Panc1 (cell line): Measurements from ENCODE around the gene SLC4A4. TPM values are rescaled to one million over a fixed set of nuclear protein-coding genes. Genes with fewer than 3 reads are reported as not detected.

Experiments
- ATAC-seq: fragments of 200-7000 bp; cut with Tn5 transposase; 2 replicates; pipeline ENCODE4 v1.9.1; 2020; ENCODE audit warnings: mild to moderate bottlenecking, moderate library complexity
- BruUV-seq: library from RNA; stranded (reverse); fragments of 400-500 nt; replicated peaks from 2 replicates; lab custom pipeline; 2021; lab: Mats Ljungman, UMichigan
- CTCF ChIA-PET: fragments of 300-600 bp; sonication (Branson Sonifier 250); formaldehyde crosslinking; loops from one replicate; lab custom pipeline; 2022; ENCODE audit warnings: antibody characterized with exemption; lab: Charles Lee
- POLR2A ChIA-PET: fragments of 300-600 bp; sonication (Branson Sonifier 250); formaldehyde crosslinking; loops from one replicate; lab custom pipeline; 2022; ENCODE audit warnings: antibody characterized with exemption; lab: Charles Lee
- DNase-seq: peaks from one replicate; pipeline ENCODE4 v3.0.0-alpha.2; 2010; ENCODE audit warnings: low read depth, low spot score
- H3K27ac ChIP-seq: 2 replicates; pipeline ENCODE4 v1.5.1; 2011; ENCODE audit warnings: mild to moderate bottlenecking, low read length, inconsistent platforms
- H3K27me3 ChIP-seq: fragments of 200-500 bp; sonication (Bioruptor generic); 2 replicates; pipeline ENCODE4 v1.6.0; 2014; ENCODE audit warnings: low read length, inconsistent platforms; ENCODE audit not compliant: control insufficient read depth, insufficient read depth
- H3K36me3 ChIP-seq: fragments of 200-500 bp; sonication (Bioruptor generic); 2 replicates; pipeline ENCODE4 v1.5.1; 2014; ENCODE audit warnings: inconsistent platforms, mild to moderate bottlenecking, low read length, moderate library complexity; ENCODE audit not compliant: control insufficient read depth, insufficient read depth
- H3K4me1 ChIP-seq: 2 replicates; pipeline ENCODE4 v1.5.1; 2011; ENCODE audit warnings: inconsistent platforms, mild to moderate bottlenecking, low read length, moderate library complexity; ENCODE audit not compliant: control insufficient read depth, insufficient read depth
- H3K4me3 ChIP-seq, 2 experiments: 2 replicates each; pipeline ENCODE4 v1.5.1; 2011 to 2012; ENCODE audit warnings: low read depth in 2 of 2, low read length in 2 of 2, mild to moderate bottlenecking in 2 of 2, inconsistent platforms in 1 of 2, moderate library complexity in 1 of 2
- H3K9me3 ChIP-seq: fragments of 200-500 bp; sonication (Bioruptor generic); 2 replicates; pipeline ENCODE4 v1.5.1; 2014; ENCODE audit warnings: low read depth, mild to moderate bottlenecking, inconsistent platforms, low read length, moderate library complexity; ENCODE audit not compliant: control insufficient read depth, insufficient read depth
- POLR2AphosphoS5 ChIP-seq: IDR thresholded peaks from 2 replicates; pipeline ENCODE4 v1.6.1; 2012; ENCODE audit warnings: mild to moderate bottlenecking, low read depth, low read length, moderate library complexity
- SIN3A ChIP-seq: IDR thresholded peaks from 2 replicates; pipeline ENCODE4 v1.6.1; 2012; ENCODE audit warnings: low read depth, mild to moderate bottlenecking, low read length, moderate library complexity, borderline replicate concordance; ENCODE audit not compliant: insufficient read depth
- TCF7L2 ChIP-seq: IDR thresholded peaks from 2 replicates; pipeline ENCODE4 v1.6.1; 2011; ENCODE audit warnings: mild to moderate bottlenecking, low read depth, low read length, inconsistent platforms
- in situ Hi-C: cut with HindIII; loops from 2 replicates; pipeline ENCODE4 v1.10.0; 2016; ENCODE audit warnings: low sequenced_read_pairs, low pct_unique_long_range_greater_than_20kb
- intact Hi-C: fragments of 100-400 bp; cut with micrococcal nuclease; formaldehyde crosslinking; loops from one replicate; pipeline ENCODE4 v1.10.0; 2022; ENCODE audit not compliant: unreplicated experiment
- total RNA-seq: library from RNA; stranded (reverse); gene quantifications from one replicate; pipeline ENCODE4 v1.2.1, GENCODE V29; 2021; ENCODE audit not compliant: unreplicated experiment
- TF ChIP-seq, protein P1 (sequence below), 2 experiments: IDR thresholded peaks; 2 replicates each; pipeline ENCODE4 v1.6.1; 2011 to 2012; ENCODE audit warnings: low read depth in 2 of 2, control low read depth in 1 of 2, low read length in 1 of 2, mild to moderate bottlenecking in 1 of 2, moderate library complexity in 1 of 2; ENCODE audit not compliant: insufficient read depth in 1 of 2
- TF ChIP-seq, protein P2 (sequence below): fragments of 450-650 bp; IDR thresholded peaks from 2 replicates; pipeline ENCODE4 v1.5.1; 2017; ENCODE audit warnings: mild to moderate bottlenecking

The SLC4A4 gene
- total RNA-seq, 1 experiment from 2014 or later: 0.26 TPM

DNA sequence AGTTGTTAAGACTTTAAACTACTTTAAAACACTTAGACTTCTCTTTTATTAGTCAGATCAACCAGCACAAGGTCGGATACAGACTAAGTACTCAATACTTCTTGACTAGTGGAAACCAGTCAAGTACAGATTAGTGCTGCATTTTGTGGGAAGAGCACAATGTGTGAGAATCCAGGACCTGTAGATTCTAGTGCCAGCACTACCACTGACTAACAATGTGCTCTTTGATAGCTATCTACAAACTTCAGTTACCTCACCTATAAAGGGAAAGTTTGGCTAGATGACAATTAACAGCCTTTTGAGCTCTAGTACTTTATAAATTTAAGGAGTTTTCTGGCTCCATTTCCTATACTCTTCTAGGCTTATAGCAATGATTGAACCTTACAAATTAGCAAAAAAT is 181.5 kb downstream of the SLC4A4 start:
- Histone ChIP-seq H3K27ac (no peak overlapping the region), H3K27me3 (no peaks in the 10 kb centered on the region), H3K36me3 (no peaks in the 10 kb centered on the region), H3K4me3 (no peak overlapping the region), H3K9me3 (no peaks in the 10 kb centered on the region), H3K4me1 (no peaks in the 10 kb centered on the region)
- CTCF ChIA-PET: no interaction called here
- DNase-seq: no peak
- in situ Hi-C loops (no loop called here), intact Hi-C loops (no loop called here)
- POLR2A ChIA-PET: no interaction called here
- BruUV-seq: no TSS peak
- TF ChIP-seq TCF7L2: no peak
- no peak for TF ChIP-seq POLR2AphosphoS5
- TF ChIP-seq SIN3A: no peak
- TF ChIP-seq, protein P1, sequence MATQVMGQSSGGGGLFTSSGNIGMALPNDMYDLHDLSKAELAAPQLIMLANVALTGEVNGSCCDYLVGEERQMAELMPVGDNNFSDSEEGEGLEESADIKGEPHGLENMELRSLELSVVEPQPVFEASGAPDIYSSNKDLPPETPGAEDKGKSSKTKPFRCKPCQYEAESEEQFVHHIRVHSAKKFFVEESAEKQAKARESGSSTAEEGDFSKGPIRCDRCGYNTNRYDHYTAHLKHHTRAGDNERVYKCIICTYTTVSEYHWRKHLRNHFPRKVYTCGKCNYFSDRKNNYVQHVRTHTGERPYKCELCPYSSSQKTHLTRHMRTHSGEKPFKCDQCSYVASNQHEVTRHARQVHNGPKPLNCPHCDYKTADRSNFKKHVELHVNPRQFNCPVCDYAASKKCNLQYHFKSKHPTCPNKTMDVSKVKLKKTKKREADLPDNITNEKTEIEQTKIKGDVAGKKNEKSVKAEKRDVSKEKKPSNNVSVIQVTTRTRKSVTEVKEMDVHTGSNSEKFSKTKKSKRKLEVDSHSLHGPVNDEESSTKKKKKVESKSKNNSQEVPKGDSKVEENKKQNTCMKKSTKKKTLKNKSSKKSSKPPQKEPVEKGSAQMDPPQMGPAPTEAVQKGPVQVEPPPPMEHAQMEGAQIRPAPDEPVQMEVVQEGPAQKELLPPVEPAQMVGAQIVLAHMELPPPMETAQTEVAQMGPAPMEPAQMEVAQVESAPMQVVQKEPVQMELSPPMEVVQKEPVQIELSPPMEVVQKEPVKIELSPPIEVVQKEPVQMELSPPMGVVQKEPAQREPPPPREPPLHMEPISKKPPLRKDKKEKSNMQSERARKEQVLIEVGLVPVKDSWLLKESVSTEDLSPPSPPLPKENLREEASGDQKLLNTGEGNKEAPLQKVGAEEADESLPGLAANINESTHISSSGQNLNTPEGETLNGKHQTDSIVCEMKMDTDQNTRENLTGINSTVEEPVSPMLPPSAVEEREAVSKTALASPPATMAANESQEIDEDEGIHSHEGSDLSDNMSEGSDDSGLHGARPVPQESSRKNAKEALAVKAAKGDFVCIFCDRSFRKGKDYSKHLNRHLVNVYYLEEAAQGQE (IDR thresholded peaks at IDR 0.05; ENCODE audit: insufficient read depth in 1 of 2, low read depth in 2 of 2, low read length in 1 of 2): no peak
- TF ChIP-seq, protein P2, sequence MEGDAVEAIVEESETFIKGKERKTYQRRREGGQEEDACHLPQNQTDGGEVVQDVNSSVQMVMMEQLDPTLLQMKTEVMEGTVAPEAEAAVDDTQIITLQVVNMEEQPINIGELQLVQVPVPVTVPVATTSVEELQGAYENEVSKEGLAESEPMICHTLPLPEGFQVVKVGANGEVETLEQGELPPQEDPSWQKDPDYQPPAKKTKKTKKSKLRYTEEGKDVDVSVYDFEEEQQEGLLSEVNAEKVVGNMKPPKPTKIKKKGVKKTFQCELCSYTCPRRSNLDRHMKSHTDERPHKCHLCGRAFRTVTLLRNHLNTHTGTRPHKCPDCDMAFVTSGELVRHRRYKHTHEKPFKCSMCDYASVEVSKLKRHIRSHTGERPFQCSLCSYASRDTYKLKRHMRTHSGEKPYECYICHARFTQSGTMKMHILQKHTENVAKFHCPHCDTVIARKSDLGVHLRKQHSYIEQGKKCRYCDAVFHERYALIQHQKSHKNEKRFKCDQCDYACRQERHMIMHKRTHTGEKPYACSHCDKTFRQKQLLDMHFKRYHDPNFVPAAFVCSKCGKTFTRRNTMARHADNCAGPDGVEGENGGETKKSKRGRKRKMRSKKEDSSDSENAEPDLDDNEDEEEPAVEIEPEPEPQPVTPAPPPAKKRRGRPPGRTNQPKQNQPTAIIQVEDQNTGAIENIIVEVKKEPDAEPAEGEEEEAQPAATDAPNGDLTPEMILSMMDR: no peak
- ATAC-seq: no peak

DNA sequence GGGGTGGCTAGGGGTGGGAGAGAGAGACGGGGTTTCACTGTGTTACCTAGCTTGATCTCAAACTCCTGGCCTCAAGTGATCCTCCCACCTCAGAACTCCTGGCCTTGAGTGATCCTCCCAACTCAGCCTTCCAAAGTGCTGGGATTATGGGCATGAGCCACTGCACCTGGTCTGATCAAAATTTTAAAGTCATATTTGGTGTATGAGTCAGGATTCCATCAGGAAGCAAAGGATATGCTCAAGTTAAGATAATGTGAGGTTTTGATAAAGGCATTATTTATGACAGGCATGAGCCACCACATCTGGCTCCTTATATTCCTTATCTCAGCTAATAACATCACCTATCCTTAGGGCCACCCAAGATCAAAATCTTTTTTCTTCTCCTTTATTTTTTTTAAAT is 182.0 kb downstream of the SLC4A4 start:
- in situ Hi-C loops (no loop called here), intact Hi-C loops (no loop called here)
- Histone ChIP-seq H3K4me1 (no peaks in the 10 kb centered on the region), H3K4me3 (no peak overlapping the region), H3K9me3 (no peaks in the 10 kb centered on the region), H3K36me3 (no peaks in the 10 kb centered on the region), H3K27ac (no peak overlapping the region), H3K27me3 (no peaks in the 10 kb centered on the region)
- BruUV-seq: no TSS peak
- DNase-seq (no peak), ATAC-seq (no peak)
- TF ChIP-seq TCF7L2: no peak
- CTCF ChIA-PET: no interaction called here
- POLR2A ChIA-PET: no interaction called here

DNA sequence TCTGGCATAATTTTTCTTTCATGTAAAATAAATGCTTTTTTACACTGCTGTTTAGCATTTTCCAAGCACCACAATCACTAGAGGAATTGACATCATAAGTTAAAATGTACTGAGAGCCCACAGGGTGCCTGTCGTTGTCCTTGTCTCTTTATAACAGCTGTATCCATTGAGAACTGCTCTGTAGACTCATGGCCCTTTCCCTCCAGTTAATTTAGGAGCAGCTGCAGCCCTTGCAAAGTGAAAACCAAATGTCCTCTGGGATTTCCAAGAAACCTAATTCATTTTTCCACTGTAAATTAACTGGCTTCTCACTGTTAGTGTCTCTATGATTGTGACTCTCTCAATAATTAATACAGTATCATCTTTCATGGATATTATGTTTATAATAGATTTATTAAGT is 185.9 kb downstream of the SLC4A4 start:
- TF ChIP-seq, protein P2: no peak
- H3K9me3 ChIP-seq: no peaks in the 10 kb centered on the region
- intact Hi-C loops (no loop called here), in situ Hi-C loops (no loop called here)
- DNase-seq (no peak), ATAC-seq (no peak)
- H3K4me3 ChIP-seq: no peak overlapping the region
- H3K27ac ChIP-seq: no peak overlapping the region
- no peaks in the 10 kb centered on the region for H3K36me3 ChIP-seq
- no TSS peak for BruUV-seq
- ChIA-PET CTCF (no interaction called here), POLR2A (no interaction called here)
- H3K4me1 ChIP-seq: no peaks in the 10 kb centered on the region
- H3K27me3 ChIP-seq: no peaks in the 10 kb centered on the region
